ENCODE measurements around the gene SEM1.

The SEM1 gene

DNA sequence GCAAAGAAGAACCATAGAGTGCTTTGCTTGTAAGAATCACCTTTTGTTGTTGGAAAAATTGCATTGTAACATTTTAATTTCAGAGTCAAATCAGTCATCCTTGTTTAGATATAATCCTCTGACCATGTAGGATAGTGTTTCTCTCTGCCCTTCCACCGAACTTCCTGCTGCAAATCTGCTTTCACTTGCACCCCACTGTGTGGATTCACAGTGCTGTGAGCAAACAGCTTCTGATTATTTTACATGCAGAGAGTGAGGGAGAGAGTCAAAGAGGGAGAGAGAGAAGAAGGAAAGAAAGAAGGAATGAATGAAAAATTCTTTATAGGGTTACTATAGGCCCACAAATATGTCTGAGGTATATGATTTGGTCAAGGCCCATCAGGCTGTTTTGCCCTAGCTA, 30.0 kb upstream of the SEM1 start (continued):
- TF ChIP-seq, protein P1, sequence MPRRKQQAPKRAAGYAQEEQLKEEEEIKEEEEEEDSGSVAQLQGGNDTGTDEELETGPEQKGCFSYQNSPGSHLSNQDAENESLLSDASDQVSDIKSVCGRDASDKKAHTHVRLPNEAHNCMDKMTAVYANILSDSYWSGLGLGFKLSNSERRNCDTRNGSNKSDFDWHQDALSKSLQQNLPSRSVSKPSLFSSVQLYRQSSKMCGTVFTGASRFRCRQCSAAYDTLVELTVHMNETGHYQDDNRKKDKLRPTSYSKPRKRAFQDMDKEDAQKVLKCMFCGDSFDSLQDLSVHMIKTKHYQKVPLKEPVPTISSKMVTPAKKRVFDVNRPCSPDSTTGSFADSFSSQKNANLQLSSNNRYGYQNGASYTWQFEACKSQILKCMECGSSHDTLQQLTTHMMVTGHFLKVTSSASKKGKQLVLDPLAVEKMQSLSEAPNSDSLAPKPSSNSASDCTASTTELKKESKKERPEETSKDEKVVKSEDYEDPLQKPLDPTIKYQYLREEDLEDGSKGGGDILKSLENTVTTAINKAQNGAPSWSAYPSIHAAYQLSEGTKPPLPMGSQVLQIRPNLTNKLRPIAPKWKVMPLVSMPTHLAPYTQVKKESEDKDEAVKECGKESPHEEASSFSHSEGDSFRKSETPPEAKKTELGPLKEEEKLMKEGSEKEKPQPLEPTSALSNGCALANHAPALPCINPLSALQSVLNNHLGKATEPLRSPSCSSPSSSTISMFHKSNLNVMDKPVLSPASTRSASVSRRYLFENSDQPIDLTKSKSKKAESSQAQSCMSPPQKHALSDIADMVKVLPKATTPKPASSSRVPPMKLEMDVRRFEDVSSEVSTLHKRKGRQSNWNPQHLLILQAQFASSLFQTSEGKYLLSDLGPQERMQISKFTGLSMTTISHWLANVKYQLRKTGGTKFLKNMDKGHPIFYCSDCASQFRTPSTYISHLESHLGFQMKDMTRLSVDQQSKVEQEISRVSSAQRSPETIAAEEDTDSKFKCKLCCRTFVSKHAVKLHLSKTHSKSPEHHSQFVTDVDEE (CRISPR knock-in tag; IDR thresholded peaks at IDR 0.05) = no peak
- TF ChIP-seq ZC3H10 (CRISPR knock-in tag; IDR thresholded peaks at IDR 0.05) (no peak), ZFP3 (CRISPR knock-in tag; IDR thresholded peaks at IDR 0.05) (no peak), OSR1 (CRISPR knock-in tag; IDR thresholded peaks at IDR 0.05) (no peak), TCF4 (CRISPR knock-in tag; IDR thresholded peaks at IDR 0.05; ENCODE audit: borderline replicate concordance) (no peak)
- TF ChIP-seq, protein P2, sequence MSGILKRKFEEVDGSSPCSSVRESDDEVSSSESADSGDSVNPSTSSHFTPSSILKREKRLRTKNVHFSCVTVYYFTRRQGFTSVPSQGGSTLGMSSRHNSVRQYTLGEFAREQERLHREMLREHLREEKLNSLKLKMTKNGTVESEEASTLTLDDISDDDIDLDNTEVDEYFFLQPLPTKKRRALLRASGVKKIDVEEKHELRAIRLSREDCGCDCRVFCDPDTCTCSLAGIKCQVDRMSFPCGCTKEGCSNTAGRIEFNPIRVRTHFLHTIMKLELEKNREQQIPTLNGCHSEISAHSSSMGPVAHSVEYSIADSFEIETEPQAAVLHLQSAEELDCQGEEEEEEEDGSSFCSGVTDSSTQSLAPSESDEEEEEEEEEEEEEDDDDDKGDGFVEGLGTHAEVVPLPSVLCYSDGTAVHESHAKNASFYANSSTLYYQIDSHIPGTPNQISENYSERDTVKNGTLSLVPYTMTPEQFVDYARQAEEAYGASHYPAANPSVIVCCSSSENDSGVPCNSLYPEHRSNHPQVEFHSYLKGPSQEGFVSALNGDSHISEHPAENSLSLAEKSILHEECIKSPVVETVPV (CRISPR knock-in tag; IDR thresholded peaks at IDR 0.05) = no peak
- TF ChIP-seq, protein P3, sequence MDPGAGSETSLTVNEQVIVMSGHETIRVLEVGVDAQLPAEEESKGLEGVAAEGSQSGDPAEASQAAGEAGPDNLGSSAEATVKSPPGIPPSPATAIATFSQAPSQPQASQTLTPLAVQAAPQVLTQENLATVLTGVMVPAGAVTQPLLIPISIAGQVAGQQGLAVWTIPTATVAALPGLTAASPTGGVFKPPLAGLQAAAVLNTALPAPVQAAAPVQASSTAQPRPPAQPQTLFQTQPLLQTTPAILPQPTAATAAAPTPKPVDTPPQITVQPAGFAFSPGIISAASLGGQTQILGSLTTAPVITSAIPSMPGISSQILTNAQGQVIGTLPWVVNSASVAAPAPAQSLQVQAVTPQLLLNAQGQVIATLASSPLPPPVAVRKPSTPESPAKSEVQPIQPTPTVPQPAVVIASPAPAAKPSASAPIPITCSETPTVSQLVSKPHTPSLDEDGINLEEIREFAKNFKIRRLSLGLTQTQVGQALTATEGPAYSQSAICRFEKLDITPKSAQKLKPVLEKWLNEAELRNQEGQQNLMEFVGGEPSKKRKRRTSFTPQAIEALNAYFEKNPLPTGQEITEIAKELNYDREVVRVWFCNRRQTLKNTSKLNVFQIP (CRISPR knock-in tag; IDR thresholded peaks at IDR 0.05; ENCODE audit: borderline replicate concordance, low read depth) = no peak

DNA sequence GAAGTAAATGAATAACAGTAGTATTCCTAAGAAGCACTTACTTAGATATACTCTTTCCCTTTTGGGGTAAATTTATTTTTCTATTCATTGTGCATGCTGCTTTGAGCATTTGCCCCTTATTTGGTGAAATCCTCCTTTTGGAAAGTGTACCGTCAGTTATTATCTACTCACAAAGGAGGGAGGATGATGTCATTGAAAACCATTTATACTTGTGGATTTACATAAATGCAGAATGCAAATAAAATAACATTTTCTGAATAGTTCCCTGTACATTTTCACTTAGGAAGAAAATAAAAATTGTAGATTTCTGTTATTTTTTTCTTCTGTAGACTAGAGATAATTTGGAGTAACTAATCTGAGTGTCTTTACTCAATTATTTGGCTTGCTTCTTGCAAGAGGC, 29.5 kb upstream of the SEM1 start:
- no peak for ATAC-seq
- TF ChIP-seq ZNF8 (CRISPR knock-in tag; IDR thresholded peaks at IDR 0.05) (no peak), ZC3H10 (CRISPR knock-in tag; IDR thresholded peaks at IDR 0.05) (no peak), TOX (CRISPR knock-in tag; IDR thresholded peaks at IDR 0.05; ENCODE audit: borderline replicate concordance) (no peak), RARB (CRISPR knock-in tag; IDR thresholded peaks at IDR 0.05) (no peak), ZNF70 (CRISPR knock-in tag; IDR thresholded peaks at IDR 0.05) (no peak), ISL1 (CRISPR knock-in tag; IDR thresholded peaks at IDR 0.05) (no peak), ARNTL (CRISPR knock-in tag; IDR thresholded peaks at IDR 0.05; ENCODE audit: borderline replicate concordance, low read depth) (no peak)

DNA sequence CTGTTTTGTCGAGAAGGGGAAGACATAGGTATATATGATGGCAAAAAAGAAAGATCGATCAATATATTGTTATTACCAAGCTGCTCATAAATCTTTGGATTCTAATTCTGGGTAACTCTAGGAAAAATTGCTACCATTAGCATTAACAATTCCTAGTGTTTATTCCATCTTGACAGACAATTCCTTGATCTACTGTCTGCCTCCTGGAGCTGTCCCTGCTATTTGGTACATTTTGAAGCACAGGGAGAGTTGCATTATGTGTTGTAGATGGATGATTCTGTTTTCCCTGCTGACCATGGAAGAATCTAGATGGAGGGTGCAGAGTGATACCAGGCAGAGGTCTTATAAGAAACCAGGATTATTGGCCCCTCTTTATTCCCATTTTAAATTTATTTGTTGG, 29.1 kb upstream of the SEM1 start:
- TF ChIP-seq TOX (CRISPR knock-in tag; IDR thresholded peaks at IDR 0.05; ENCODE audit: borderline replicate concordance) = no peak
- no peak for TF ChIP-seq ZFP30 (CRISPR knock-in tag; IDR thresholded peaks at IDR 0.05)
- TF ChIP-seq ESRRG (CRISPR knock-in tag; IDR thresholded peaks at IDR 0.05) = no peak
- TF ChIP-seq CSDC2 (CRISPR knock-in tag; IDR thresholded peaks at IDR 0.05) = no peak
- no peak for TF ChIP-seq BACH2 (CRISPR knock-in tag; IDR thresholded peaks at IDR 0.05; ENCODE audit: borderline replicate concordance)
- no peak for TF ChIP-seq ZNF565 (CRISPR knock-in tag; conservative IDR thresholded peaks at IDR 0.05; ENCODE audit: low read depth)
- ATAC-seq = no peak

DNA sequence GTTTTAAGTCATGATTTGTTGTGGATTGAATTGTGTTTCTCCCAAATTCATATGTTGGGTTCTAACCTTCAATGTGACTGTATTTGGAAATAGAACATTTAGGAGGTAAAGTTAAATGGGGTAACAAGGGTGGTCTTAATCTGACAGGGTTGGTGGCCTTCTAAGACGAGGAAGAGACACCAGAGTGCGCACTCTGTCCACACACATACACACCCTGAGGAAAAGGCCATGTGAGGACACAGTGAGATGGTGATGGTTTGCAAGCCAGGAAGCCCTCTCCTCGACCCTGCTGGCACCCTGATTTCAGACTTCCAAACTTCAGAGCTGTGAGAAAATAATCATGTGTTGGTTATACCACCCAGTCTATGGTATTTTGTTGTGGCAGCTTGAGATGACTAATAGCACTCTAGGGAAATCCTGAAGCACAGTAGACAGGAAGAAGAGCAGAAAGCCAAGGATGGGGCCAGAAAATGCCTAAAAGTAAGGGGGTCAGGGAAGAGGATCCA, 28.0 kb upstream of the SEM1 start:
- ATAC-seq = no peak
- TF ChIP-seq BACH2 (CRISPR knock-in tag; IDR thresholded peaks at IDR 0.05; ENCODE audit: borderline replicate concordance) (no peak), RARB (CRISPR knock-in tag; IDR thresholded peaks at IDR 0.05) (no peak), PPARA (CRISPR knock-in tag; IDR thresholded peaks at IDR 0.05; ENCODE audit: borderline replicate concordance) (no peak), ZNF565 (CRISPR knock-in tag; conservative IDR thresholded peaks at IDR 0.05; ENCODE audit: low read depth) (no peak), ZFP3 (CRISPR knock-in tag; IDR thresholded peaks at IDR 0.05) (no peak), ZNF8 (CRISPR knock-in tag; IDR thresholded peaks at IDR 0.05) (no peak)
- TF ChIP-seq, protein P3 (CRISPR knock-in tag; IDR thresholded peaks at IDR 0.05; ENCODE audit: borderline replicate concordance, low read depth) = no peak
- TF ChIP-seq, protein P1 (CRISPR knock-in tag; IDR thresholded peaks at IDR 0.05) = no peak
- TF ChIP-seq, protein P2 (CRISPR knock-in tag; IDR thresholded peaks at IDR 0.05) = no peak
- TF ChIP-seq, protein P4, sequence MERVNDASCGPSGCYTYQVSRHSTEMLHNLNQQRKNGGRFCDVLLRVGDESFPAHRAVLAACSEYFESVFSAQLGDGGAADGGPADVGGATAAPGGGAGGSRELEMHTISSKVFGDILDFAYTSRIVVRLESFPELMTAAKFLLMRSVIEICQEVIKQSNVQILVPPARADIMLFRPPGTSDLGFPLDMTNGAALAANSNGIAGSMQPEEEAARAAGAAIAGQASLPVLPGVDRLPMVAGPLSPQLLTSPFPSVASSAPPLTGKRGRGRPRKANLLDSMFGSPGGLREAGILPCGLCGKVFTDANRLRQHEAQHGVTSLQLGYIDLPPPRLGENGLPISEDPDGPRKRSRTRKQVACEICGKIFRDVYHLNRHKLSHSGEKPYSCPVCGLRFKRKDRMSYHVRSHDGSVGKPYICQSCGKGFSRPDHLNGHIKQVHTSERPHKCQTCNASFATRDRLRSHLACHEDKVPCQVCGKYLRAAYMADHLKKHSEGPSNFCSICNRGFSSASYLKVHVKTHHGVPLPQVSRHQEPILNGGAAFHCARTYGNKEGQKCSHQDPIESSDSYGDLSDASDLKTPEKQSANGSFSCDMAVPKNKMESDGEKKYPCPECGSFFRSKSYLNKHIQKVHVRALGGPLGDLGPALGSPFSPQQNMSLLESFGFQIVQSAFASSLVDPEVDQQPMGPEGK (CRISPR knock-in tag; IDR thresholded peaks at IDR 0.05; ENCODE audit: borderline replicate concordance) = no peak
